GM15510 (cell line): ENCODE data around the gene MXD4.
A peak's percentile ranks its signal among the peaks of the same experiment; 100 is the strongest.

ENCODE experiments used
- POLR2A ChIP-seq: IDR thresholded peaks from 3 replicates; pipeline ENCODE4 v1.6.1; 2011; ENCODE audit warnings: borderline replicate concordance; ENCODE audit not compliant: insufficient read length; ENCODE audit errors: extremely low read depth

Gene MXD4

DNA sequence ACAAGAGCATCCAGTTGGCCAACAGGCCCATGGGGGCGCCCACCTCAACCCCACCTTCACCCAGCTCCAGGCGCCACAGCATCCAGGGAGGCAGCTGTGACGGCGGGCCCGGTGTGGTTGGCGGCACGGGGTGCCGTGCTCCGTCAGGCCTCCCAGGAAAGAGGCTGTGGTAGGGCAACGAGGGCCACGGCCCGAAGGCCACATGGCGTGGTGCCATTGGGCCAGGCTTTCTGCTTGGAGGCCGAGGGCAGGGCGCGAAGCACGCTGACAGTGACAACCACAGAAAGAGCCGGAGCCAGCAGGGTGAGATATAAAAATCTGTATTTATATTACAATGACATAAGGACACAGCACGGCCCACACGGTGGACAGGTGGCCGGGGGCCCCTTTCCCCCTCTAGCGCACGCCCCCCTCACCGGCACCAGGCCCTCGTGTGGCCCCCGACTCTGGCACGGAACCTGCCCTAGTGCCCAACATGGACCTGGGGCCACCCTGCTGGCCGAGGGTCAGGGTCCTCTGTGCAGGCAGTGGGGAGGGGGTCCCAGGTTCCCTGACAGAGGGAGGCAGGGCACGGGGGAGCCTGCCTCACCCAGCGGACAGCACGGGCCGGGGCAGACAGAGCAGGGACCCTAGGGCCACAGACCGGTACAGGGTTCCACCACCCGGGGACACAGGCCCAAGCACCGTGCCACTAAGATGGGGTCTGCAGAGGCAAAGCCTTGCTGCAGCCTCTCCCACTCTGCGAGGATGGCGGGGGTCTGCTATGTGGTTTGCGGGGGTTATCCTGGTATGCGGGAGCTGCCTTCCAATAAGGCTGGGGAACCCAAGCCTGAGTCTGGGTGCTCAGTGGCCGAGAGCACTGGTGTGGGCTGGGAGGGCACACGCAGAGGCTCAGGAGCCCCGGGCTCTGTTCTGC is 14.5 kb downstream of the MXD4 start:
- TF ChIP-seq POLR2A = no peak

DNA sequence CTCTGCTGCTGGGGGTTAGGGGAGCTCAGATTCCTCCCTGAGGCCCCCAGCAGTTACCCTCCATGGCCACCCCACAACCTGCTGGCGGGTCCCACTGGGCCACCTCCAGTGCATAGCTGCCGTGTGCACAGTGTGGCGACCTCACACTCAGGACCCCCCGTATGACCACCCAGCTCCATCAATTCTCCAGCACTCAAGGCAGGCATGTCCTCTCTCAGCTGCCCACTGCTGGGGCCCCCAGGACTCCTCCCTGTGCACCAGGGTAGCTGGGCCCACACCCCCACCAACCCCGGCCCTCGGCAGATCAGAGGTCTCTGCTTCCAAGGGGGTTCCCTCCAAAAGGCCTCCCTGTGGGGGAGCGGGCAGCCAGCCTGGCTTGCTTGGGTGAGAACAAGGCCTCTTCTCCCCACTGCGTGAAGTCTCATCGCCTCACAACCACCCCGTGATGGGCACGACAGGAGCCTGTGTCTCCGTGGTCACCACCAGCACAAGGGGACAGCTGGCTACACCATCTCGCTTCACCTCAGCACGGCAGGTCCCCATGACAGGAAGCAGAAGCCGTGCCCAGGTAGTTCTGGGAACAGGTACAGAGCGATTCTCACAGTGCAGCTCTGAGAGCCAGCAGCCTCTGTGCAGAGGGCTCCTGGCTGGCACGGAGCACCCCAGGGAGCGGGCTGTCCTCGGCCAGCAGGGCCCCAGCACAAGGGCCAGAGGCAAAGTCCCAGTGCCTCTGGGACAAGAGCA is 15.4 kb downstream of the MXD4 start:
- no peak for TF ChIP-seq POLR2A

- no peak for TF ChIP-seq POLR2A
These were observed 16.1 kb downstream of the MXD4 start for GRCh38 chr4:2245787-2246275.

DNA sequence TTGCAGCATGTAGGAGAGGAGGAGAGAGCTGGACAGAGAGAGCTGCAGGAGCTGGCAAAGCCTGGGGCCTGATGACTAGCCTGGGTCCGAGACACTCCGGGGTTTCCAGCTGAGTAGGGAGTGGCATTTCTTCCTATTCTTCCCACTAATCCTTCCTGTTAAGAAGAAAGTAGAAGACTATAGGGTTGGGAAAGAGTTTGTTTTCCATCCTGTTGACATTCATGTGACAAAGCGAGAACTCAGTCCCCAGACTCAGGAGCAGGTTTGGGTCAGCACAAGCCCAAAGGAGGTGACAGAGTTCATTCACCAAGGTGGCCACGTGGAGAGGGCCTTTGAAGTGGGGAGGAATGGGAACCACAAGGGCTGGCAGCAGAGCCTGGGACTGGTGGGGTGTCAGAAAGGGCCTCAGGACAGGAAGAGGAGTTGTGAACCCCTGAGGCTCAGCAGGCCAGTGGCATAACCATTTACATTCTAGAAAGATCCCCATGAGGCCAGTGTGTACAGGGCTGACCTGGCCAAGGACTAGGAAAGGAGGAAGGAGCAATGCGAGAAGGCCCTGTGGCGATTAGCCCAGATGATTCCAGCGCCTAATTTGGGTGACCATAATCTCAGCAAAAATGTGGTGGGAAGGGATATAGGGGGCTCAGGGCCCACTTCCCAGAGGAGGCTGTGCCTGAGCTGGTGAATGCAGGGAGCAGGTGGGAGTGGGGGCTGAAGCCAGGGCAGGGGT is 16.7 kb downstream of the MXD4 start:
- no peak for TF ChIP-seq POLR2A

- TF ChIP-seq POLR2A = no peak
These were observed 18.1 kb downstream of the MXD4 start for GRCh38 chr4:2243681-2244380.

GRCh38 chr4:2241410-2242353 is 20.2 kb downstream of the MXD4 start, which contains the start of the genes HAUS3 and POLN:
TSS of gene HAUS3 (minus strand) at chr4:2242121. CDS start at chr4:2240946, 1,175 bp downstream.
TSS of gene POLN (minus strand) at chr4:2242121. CDS start at chr4:2229231, 12,890 bp downstream.
- peak; percentile 85 for TF ChIP-seq POLR2A

GRCh38 chr4:2241003-2241402 is 20.9 kb downstream of the MXD4 start:
- TF ChIP-seq POLR2A = no peak

- TF ChIP-seq POLR2A = no peak
These were observed 24.8 kb downstream of the MXD4 start for GRCh38 chr4:2236944-2237666.

DNA sequence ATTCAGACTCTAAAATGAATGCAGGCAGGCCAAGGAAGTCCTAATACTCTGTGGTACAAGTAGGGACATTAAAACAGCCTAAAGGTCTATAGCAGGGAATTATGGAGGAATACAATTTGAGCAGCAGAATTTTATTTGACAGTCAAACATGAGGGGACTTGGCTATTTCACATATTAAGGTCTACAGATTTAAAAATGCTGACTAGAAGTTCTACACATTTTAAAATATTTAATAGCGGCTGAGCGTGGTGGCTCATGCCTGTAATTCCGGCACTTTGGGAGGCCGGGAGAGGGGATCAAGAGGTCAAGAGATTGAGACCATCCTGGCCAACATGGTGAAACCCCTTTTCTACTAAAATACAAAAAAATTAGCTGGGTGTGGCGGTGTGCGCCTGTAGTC is 30.8 kb downstream of the MXD4 start:
- TF ChIP-seq POLR2A = no peak

DNA sequence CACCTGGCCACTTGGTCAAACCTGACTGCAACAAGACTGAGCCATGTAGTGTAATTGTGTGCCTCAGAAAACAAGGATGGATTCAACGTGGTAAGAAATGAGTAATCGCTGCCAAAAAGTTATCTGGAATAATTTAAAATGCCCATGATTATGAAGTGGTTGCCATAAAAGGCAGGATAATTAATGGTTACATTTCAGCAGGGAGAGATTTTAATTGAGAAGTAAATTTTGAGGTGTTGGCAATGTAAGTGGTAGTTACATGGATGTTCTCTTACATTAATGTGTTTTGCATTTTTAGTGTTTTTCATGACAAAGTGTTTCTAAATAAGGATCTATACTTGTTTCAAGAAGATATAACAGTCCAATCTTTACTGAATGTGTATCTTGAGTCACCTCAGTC is 35.6 kb downstream of the MXD4 start:
- TF ChIP-seq POLR2A = no peak

GRCh38 chr4:2222838-2223237 is 39.1 kb downstream of the MXD4 start:
- no peak for TF ChIP-seq POLR2A

DNA sequence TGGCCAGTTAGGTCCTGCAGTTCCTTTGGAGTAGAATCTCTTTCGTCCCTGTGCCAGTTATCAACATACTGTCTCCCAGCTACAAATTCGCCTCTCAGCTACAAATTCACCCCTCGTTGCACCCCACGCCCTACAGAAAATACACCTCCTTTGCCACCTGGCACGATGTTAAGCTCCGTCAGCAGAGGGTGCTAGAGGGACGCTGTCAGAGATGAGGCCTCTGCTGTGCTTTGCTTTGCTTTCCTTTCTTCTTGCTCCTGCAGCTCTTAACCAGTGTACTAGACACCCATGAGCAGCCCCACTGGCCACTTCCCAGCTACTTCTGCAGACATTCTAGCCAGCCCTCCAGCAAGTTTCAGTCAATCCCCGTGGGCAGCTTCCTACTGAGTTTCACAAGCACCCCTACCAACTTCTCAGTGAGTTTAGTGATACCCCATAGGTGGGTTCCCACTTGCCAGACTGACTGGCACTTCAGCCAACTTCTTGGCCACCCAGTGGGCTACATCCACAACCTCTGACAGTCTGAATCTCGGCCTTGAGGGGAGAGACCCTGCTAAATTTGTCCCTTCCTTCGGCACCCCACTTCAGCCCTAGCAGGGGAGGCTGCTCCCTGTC is 41.8 kb downstream of the MXD4 start:
- no peak for TF ChIP-seq POLR2A

DNA sequence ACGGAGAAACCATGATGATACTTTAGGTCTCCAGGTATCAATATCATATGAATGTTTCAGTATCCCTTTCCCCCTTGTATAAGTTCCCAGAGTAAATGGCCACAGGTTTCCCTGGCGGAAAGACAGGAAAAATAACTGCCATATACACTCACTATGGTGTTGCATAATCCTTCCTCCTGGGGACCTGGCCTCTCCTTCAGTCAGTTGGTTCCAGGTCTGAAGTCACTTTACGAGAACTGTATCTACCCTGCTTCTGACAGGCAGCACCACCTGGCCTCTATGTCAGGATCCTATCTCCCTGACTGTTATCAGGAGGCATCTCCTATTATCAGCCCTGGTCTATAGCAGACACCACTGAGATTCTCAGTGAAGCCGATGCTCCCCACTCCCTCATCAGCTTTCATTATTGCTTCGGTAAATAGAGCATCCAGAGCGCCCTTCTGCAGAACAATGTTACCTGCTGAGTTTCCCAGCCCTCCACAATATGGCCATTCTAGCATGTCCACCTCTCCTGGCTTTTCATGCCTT is 42.6 kb downstream of the MXD4 start:
- TF ChIP-seq POLR2A = no peak

DNA sequence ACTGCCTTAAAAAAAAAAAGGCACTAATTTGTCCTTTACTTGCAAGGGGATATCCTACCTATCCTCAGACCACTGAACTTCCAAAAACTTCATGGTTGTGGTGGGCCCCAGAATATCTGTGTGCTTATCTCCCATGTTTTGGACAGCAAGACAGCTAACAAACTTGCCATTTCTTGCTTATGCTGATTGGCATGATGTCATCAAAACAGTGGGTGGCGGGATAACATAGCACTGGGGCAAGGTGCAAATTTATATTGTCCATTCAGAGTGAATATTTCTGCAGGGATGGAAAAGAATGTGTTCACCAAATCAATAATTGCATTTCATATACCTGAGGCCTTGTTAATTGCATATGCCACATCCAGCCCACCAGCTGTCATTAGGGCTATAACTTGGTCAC is 43.5 kb downstream of the MXD4 start:
- TF ChIP-seq POLR2A = no peak
